Activated T-cell treated with anti-CD3 and anti-CD28 coated beads, Interleukin-2, amount 50 U/mL, for 72 hours (primary cell): Measurements from ENCODE around the gene ZNF205. TPM values are rescaled to one million over a fixed set of nuclear protein-coding genes. Genes with fewer than 3 reads are reported as not detected.
"Not testable (repeated sequence)": the region's sequence is repeated elsewhere in the genome, so short reads cannot be mapped to it uniquely, and the experiment has no call there.

ENCODE experiments used
- ATAC-seq, 2 donors: fragments of 150-1000 bp; cut with Tn5 transposase; replicated peaks in 1 of 2; 2 replicates each; pipeline ENCODE4 v1.10.0; 2021; ENCODE audit warnings: moderate library complexity in 2 of 2, mild to moderate bottlenecking in 1 of 2
- DNase-seq, 2 donors: peaks; one replicate each; pipeline ENCODE4 v3.0.0; 2021 to 2022; ENCODE audit warnings: mixed read lengths in 1 of 2
- H3K27ac Mint-ChIP-seq: one replicate; pipeline ENCODE4 v1.8.0; 2022; ENCODE audit warnings: mild to moderate bottlenecking, moderate library complexity, mixed read lengths
- H3K27me3 Mint-ChIP-seq: one replicate; pipeline ENCODE4 v1.8.0; 2022; ENCODE audit warnings: low read depth, mixed read lengths
- H3K36me3 Mint-ChIP-seq, 2 donors: one replicate each; pipeline ENCODE4 v1.8.0; 2022; ENCODE audit warnings: mixed read lengths in 2 of 2, mild to moderate bottlenecking in 1 of 2; ENCODE audit not compliant: insufficient read depth in 2 of 2
- H3K4me1 Mint-ChIP-seq: one replicate; pipeline ENCODE4 v1.8.0; 2022; ENCODE audit warnings: low read depth, mixed read lengths
- H3K4me3 Mint-ChIP-seq, 2 donors: one replicate each; pipeline ENCODE4 v1.8.0; 2022; ENCODE audit warnings: mild to moderate bottlenecking in 2 of 2, mixed read lengths in 2 of 2, moderate library complexity in 2 of 2
- H3K9me3 Mint-ChIP-seq, 2 donors: one replicate each; pipeline ENCODE4 v1.8.0; 2022; ENCODE audit warnings: mixed read lengths in 2 of 2
- total RNA-seq, 2 donors: library from RNA; stranded (reverse); gene quantifications; one replicate each; pipeline ENCODE4 v1.2.3, GENCODE V29; 2022

ZNF205 gene
- total RNA-seq, 2 donors from 2014 or later: 0.12 to 0.28 TPM

DNA sequence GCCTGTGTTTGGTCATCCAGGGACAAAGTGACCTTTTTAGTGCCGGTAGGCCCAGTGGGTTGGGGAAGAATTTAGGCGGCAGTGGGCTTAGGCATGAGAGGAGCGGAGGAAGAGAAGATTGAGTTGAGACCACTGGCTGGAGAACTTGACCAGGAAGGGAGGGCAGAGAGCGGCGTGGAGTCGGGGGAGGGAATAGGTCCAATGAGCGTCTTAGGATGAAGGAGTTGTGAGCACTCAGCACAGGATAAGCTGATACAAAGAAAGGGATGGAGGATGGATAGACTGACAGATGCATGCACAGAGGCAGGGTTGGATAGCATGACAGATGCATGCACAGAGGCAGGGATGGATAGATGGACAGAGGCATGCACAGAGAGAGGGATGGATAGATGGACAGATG lies 38.9 kb upstream of the ZNF205 start:
- no peaks in the 10 kb centered on the region for H3K9me3 Mint-ChIP-seq
- peaks cover 93% of the 10 kb centered on the region for H3K4me1 Mint-ChIP-seq
- no peaks in the 10 kb centered on the region for H3K27me3 Mint-ChIP-seq
- H3K36me3 Mint-ChIP-seq: peaks cover 14 to 19% of the 10 kb centered on the region in 2 donors
- DNase-seq (no peak), ATAC-seq (no peak)
- H3K27ac Mint-ChIP-seq: peak overlapping the region; percentile 22
- peak overlapping the region; percentile 64 to 92 for H3K4me3 Mint-ChIP-seq

- no peaks in the 10 kb centered on the region for H3K27me3 Mint-ChIP-seq
- peak overlapping the region; percentile 64 to 92 for H3K4me3 Mint-ChIP-seq
- DNase-seq (peak; percentile 88 to 93), ATAC-seq (peak; percentile 77 to 87)
- peaks cover 0 to 4% of the 10 kb centered on the region in 2 donors for H3K9me3 Mint-ChIP-seq
- H3K27ac Mint-ChIP-seq: peak overlapping the region; percentile 98
- peaks cover 87% of the 10 kb centered on the region for H3K4me1 Mint-ChIP-seq
- H3K36me3 Mint-ChIP-seq: peaks cover 12 to 19% of the 10 kb centered on the region in 2 donors
Observed at GRCh38 chr16:3074860-3075522, 37.4 kb upstream of the ZNF205 start.

DNA sequence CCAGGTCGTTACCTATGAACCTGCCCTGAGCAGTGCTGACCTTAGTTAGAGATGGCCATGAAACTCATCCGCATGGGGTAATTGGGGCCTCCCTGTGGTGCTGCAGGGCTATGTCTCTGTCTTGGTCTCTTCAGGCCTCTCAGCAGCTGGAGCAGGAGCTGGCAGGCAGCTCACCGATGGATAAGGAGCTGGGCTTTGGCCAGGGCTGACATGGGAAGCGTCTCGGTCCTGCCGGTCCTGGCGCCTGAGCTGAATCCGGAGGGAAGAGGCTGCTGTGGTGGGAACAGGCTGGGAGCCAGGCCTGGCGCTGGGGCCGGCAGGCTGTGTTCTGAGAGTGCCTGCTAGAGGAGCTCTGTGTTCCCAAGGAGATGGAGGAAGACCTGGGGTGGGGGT lies 36.9 kb upstream of the ZNF205 start:
- Mint-ChIP-seq H3K4me3 (peak overlapping the region; percentile 64 to 92), H3K9me3 (peaks cover 0 to 4% of the 10 kb centered on the region in 2 donors), H3K4me1 (peaks cover 85% of the 10 kb centered on the region), H3K27me3 (no peaks in the 10 kb centered on the region), H3K36me3 (peaks cover 10 to 17% of the 10 kb centered on the region in 2 donors), H3K27ac (peak overlapping the region; percentile 98)
- DNase-seq (no peak), ATAC-seq (peak; percentile 6)

DNA sequence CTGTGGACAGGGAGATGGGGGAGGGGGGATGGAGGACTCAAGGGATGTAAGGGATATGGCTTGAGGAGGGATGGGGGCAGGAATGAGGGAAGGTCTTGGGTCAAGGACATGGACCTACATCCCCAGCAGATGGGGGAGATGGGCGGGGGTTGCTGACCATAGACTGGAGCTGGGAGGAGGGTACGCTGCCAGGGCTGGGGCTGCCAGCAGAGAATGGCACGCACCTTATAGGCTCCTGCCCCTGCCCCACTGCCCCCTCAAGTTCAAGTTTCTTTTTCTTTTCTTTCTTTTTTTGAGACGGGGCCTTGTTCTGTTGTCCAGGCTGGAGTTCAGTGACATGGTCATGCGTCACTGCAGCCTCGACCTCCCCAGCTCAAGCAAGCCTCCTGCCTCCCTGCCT lies 36.4 kb upstream of the ZNF205 start:
- not testable (repeated sequence) for ATAC-seq, H3K27me3 Mint-ChIP-seq, DNase-seq, H3K9me3 Mint-ChIP-seq
- Mint-ChIP-seq H3K4me3 (peak overlapping the region; percentile 64 to 92), H3K4me1 (peaks cover 84% of the 10 kb centered on the region), H3K36me3 (peaks cover 13 to 20% of the 10 kb centered on the region in 2 donors), H3K27ac (peak overlapping the region; percentile 98)

GRCh38 chr16:3076577-3076976 lies 35.8 kb upstream of the ZNF205 start:
- Mint-ChIP-seq H3K36me3 (peaks cover 16 to 25% of the 10 kb centered on the region in 2 donors), H3K4me3 (peak overlapping the region; percentile 64 to 92), H3K27me3 (no peaks in the 10 kb centered on the region), H3K4me1 (peaks cover 83% of the 10 kb centered on the region), H3K27ac (peak overlapping the region; percentile 98), H3K9me3 (peaks cover 0 to 4% of the 10 kb centered on the region in 2 donors)
- ATAC-seq (peak in 1 of 2 donors; percentile 1), DNase-seq (no peak)

GRCh38 chr16:3080024-3080423 lies 32.4 kb upstream of the ZNF205 start:
- H3K36me3 Mint-ChIP-seq: peaks cover 12 to 26% of the 10 kb centered on the region in 2 donors
- H3K4me3 Mint-ChIP-seq: no peak overlapping the region

DNA sequence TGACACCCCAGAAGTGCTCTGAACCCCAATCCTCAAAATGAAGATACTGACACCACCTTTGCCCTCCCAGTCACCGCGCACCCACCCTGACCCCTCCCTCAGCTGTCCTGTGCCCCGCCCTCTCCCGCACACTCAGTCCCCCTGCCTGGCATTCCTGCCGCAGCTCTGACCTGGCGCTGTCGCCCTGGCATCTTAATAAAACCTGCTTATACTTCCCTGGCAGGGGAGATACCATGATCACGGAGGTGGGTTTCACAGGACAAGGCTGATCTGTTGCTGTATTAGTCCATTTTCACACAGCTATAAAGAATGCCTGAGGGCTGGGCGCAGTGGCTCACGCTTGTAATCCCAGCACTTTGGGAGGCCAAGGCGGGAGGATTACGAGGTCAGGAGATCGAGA lies 30.4 kb upstream of the ZNF205 start:
- not testable (repeated sequence) for DNase-seq, H3K4me3 Mint-ChIP-seq, ATAC-seq, H3K27ac Mint-ChIP-seq, H3K27me3 Mint-ChIP-seq, H3K9me3 Mint-ChIP-seq
- Mint-ChIP-seq H3K4me1 (peaks cover 61% of the 10 kb centered on the region), H3K36me3 (peaks cover 10 to 26% of the 10 kb centered on the region in 2 donors)

More at GRCh38 chr16:3080024-3080423, 32.4 kb upstream of the ZNF205 start:
- ATAC-seq (no peak), DNase-seq (no peak)
- Mint-ChIP-seq H3K27me3 (no peaks in the 10 kb centered on the region), H3K27ac (peak overlapping the region; percentile 18), H3K9me3 (peaks cover 0 to 4% of the 10 kb centered on the region in 2 donors), H3K4me1 (peaks cover 65% of the 10 kb centered on the region)

DNA sequence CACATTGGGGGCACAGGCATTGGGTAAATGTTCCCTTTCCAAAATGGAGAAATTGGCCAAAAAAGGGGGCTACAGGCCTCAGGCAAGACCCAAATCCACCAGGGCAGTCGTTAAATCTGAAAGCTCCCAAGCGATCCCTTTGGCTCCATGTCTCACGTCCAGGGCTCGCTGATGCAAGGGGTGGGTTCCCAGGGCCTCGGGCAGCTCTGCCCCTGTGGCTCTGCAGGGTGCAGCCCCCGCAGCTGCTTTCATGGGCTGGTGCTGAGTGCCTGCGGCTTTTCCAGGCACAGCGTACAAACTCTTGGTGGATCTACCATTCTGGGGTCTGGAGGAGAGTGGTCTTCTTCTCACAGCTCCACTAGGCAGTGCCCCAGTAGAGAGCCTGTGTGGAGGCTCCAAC lies 29.0 kb upstream of the ZNF205 start:
- Mint-ChIP-seq H3K27ac (peak overlapping the region; percentile 72), H3K4me1 (peaks cover 61% of the 10 kb centered on the region), H3K36me3 (peaks cover 10 to 21% of the 10 kb centered on the region in 2 donors)
- ATAC-seq: peak in 1 of 2 donors; percentile 8
- not testable (repeated sequence) for H3K9me3 Mint-ChIP-seq, H3K4me3 Mint-ChIP-seq, H3K27me3 Mint-ChIP-seq, DNase-seq

DNA sequence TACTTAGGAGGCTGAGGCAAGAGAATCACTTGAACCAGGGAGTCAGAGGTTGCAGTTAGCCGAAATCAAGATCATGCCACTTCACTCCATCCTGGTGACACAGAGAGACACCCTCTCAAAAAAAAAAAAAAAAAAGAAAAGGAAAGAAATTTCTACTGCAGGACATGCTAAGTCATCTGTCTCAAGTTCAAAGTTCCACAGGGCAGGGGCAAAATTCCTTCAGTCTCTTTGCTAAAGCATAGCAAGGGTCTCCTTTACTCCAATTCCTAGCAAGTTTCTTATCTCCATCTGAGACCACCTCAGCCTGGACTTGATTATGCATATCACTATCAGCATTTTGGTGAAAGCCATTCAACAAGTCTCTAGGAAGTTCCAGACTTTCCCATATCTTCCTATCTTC lies 27.9 kb upstream of the ZNF205 start:
- Mint-ChIP-seq H3K4me1 (peaks cover 59% of the 10 kb centered on the region), H3K36me3 (peaks cover 9 to 16% of the 10 kb centered on the region in 2 donors), H3K4me3 (no peak overlapping the region), H3K27me3 (no peaks in the 10 kb centered on the region), H3K27ac (no peak overlapping the region), H3K9me3 (peaks cover 0 to 4% of the 10 kb centered on the region in 2 donors)
- ATAC-seq: no peak
- no peak for DNase-seq

GRCh38 chr16:3084969-3085670 lies 27.3 kb upstream of the ZNF205 start:
- no peak for ATAC-seq
- peak overlapping the region in 1 of 2 donors; percentile 80 for H3K4me3 Mint-ChIP-seq
- no peaks in the 10 kb centered on the region for H3K9me3 Mint-ChIP-seq
- peaks cover 6 to 9% of the 10 kb centered on the region in 2 donors for H3K36me3 Mint-ChIP-seq
- H3K27me3 Mint-ChIP-seq: no peaks in the 10 kb centered on the region
- peaks cover 53% of the 10 kb centered on the region for H3K4me1 Mint-ChIP-seq
- peak overlapping the region; percentile 34 for H3K27ac Mint-ChIP-seq
- DNase-seq: no peak

DNA sequence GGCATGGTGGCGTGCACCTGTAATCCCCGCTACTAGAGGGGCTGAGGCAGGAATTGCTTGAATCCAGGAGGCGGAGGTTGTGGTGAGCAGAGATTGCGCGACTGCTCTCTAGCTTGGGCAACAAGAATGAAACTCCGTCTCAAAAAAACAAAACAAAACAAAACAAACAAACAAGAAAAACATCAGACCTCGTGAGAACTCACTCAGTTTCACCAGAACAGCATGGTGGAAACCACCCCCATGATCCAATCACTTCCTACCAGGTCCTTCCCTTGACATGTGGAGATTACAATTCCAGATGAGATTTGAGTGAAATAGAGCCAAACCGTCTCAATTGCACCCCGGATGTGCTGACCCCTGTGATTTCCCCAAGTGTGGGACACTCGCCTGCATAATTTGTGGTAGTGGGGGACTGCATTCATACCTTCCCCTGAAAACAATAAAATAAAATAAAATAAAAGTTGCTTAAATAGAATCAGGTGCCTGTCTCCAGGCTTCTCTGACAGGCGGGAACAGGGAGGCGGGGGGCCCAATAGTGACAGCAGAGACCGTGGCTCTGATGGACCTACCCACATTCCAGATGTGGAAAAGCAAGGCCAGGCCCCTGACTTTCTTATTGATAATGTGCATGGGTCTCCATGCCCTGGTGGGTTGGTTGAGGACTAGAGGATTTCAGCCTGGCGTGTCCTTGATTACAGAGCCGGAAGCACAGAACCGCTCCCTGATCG lies 26.4 kb upstream of the ZNF205 start:
- DNase-seq: no peak
- ATAC-seq: no peak
- H3K27ac Mint-ChIP-seq: no peak overlapping the region
- H3K4me3 Mint-ChIP-seq: peak overlapping the region in 1 of 2 donors; percentile 80
- peaks cover 3 to 5% of the 10 kb centered on the region in 2 donors for H3K36me3 Mint-ChIP-seq
- no peaks in the 10 kb centered on the region for H3K9me3 Mint-ChIP-seq
- H3K27me3 Mint-ChIP-seq: no peaks in the 10 kb centered on the region
- H3K4me1 Mint-ChIP-seq: peaks cover 51% of the 10 kb centered on the region

GRCh38 chr16:3086596-3087242 lies 25.7 kb upstream of the ZNF205 start:
- Mint-ChIP-seq H3K4me3 (peak overlapping the region in 1 of 2 donors; percentile 80), H3K36me3 (peaks cover 0 to 1% of the 10 kb centered on the region in 2 donors), H3K9me3 (no peaks in the 10 kb centered on the region), H3K4me1 (peaks cover 52% of the 10 kb centered on the region), H3K27ac (no peak overlapping the region), H3K27me3 (no peaks in the 10 kb centered on the region)
- ATAC-seq: peak; percentile 33 to 81
- peak in 1 of 2 donors; percentile 58 for DNase-seq
